Measurements from ENCODE around the gene SLC44A4. TPM values are rescaled to one million over a fixed set of nuclear protein-coding genes. Genes with fewer than 3 reads are reported as not detected.

The SLC44A4 gene
- total RNA-seq, 1 donor from 2014 or later, result 0.94 TPM

DNA sequence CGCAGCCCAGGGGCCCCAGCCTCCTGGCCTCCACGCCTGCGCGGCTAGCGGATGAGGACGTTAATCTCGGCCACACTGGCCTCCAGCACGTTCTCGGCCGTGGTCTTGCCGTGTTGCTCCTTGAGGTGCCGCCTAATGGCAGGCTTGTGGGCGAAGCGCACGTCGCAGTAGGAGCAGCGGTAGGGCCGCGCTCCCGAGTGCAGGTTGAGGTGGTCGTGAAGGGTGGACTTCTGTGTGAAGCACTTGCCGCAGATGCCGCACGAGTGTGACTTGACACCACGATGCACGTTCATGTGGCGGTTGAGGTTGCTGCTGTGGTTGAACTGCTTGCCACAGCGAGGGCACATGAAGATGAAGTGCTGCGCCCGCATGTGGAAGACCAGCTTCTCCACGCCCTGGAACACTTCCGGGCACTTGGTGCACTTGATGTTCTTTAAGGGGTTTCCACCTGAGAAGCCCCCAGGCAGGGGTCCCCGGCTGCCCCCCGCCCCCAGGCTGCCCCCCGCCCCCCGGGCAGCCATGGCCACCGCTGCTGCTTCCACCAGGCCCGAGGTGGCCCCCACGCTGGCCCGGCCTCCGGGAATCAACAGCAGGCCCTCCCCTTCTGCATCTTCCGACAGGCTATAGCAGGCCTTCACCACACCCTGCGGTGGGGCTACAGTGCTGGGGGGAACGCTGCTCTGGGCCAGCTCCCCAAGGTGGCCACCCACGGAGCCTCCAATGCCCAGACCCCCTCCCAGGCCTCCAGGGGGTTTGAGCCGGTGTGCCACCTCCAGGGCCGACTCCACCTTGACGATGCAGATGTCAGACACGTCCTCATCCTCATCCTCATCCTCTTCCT is 21.3 kb upstream of the SLC44A4 start:
- peak overlapping the region; percentile 68 for H3K4me3 Mint-ChIP-seq
- H3K4me1 Mint-ChIP-seq, result peaks cover 38% of the 10 kb centered on the region
- H3K27ac Mint-ChIP-seq, result no peak overlapping the region
- no peaks in the 10 kb centered on the region for H3K9me3 Mint-ChIP-seq
- TF ChIP-seq, protein P1, sequence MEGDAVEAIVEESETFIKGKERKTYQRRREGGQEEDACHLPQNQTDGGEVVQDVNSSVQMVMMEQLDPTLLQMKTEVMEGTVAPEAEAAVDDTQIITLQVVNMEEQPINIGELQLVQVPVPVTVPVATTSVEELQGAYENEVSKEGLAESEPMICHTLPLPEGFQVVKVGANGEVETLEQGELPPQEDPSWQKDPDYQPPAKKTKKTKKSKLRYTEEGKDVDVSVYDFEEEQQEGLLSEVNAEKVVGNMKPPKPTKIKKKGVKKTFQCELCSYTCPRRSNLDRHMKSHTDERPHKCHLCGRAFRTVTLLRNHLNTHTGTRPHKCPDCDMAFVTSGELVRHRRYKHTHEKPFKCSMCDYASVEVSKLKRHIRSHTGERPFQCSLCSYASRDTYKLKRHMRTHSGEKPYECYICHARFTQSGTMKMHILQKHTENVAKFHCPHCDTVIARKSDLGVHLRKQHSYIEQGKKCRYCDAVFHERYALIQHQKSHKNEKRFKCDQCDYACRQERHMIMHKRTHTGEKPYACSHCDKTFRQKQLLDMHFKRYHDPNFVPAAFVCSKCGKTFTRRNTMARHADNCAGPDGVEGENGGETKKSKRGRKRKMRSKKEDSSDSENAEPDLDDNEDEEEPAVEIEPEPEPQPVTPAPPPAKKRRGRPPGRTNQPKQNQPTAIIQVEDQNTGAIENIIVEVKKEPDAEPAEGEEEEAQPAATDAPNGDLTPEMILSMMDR (IDR thresholded peaks at IDR 0.05; ENCODE audit: unreplicated experiment), result no peak
- H3K27me3 Mint-ChIP-seq (ENCODE audit: low read depth), result no peaks in the 10 kb centered on the region
- no peak for DNase-seq (ENCODE audit: low spot score in 2 of 2, unreplicated experiment in 2 of 2)
- H3K36me3 Mint-ChIP-seq, result no peaks in the 10 kb centered on the region

DNA sequence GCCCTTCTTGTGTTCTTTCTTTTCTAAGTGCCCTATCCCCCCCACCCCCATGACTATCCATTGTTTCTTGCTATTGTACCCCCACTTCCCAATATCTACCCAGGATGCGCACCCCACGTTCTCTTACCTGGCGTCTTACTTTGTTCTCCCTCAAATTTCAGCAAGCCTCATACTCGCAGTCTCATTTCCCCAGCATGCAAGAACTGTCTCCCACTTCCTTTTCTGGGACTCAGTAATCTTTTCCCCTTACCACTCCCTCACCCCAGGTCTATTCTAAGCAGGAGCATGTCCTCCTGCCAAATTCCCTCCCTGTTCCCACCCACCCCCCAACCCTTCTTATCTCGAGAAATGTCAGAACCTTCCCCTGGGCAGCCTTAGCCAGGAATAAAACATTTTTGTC is 20.4 kb upstream of the SLC44A4 start:
- no peaks in the 10 kb centered on the region for H3K36me3 Mint-ChIP-seq
- no peaks in the 10 kb centered on the region for H3K9me3 Mint-ChIP-seq
- TF ChIP-seq, protein P1 (IDR thresholded peaks at IDR 0.05; ENCODE audit: unreplicated experiment), result no peak
- H3K27ac Mint-ChIP-seq, result peak overlapping the region; percentile 87
- peaks cover 38% of the 10 kb centered on the region for H3K4me1 Mint-ChIP-seq
- no peak for DNase-seq (ENCODE audit: low spot score in 2 of 2, unreplicated experiment in 2 of 2)
- H3K27me3 Mint-ChIP-seq (ENCODE audit: low read depth), result no peaks in the 10 kb centered on the region
- H3K4me3 Mint-ChIP-seq, result peak overlapping the region; percentile 52

DNA sequence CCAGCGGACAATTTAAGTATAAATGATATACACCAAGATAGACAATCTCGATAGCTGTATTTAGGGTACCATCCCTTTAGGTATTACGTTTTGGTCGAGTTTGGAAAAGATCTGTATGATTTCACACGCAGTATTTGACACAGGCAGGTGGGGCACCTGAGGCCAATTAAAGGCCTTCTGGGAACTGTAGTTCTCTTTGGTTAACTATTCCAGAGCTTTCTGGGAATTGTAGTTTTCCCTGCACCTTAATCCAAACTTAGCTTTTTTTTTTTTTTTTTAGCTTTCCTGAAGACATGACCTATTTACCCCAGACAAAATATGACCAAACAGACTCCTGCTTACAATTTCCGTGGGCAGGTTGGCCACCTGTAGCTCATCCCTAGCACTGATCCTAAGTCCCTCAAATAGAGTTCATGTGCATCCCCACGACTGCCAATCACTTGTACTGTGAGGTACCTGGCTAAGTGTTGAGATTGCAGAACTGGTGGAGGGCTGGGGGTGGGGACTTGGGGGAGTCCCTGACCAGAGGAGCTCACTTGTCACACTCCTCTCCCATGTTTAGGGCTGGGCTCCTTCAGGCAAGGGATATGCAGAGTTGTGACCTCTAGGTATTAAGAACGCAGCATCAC is 19.7 kb upstream of the SLC44A4 start:
- Mint-ChIP-seq H3K36me3 (peaks cover 2% of the 10 kb centered on the region), H3K27ac (peak overlapping the region; percentile 97), H3K4me1 (peaks cover 37% of the 10 kb centered on the region)

DNA sequence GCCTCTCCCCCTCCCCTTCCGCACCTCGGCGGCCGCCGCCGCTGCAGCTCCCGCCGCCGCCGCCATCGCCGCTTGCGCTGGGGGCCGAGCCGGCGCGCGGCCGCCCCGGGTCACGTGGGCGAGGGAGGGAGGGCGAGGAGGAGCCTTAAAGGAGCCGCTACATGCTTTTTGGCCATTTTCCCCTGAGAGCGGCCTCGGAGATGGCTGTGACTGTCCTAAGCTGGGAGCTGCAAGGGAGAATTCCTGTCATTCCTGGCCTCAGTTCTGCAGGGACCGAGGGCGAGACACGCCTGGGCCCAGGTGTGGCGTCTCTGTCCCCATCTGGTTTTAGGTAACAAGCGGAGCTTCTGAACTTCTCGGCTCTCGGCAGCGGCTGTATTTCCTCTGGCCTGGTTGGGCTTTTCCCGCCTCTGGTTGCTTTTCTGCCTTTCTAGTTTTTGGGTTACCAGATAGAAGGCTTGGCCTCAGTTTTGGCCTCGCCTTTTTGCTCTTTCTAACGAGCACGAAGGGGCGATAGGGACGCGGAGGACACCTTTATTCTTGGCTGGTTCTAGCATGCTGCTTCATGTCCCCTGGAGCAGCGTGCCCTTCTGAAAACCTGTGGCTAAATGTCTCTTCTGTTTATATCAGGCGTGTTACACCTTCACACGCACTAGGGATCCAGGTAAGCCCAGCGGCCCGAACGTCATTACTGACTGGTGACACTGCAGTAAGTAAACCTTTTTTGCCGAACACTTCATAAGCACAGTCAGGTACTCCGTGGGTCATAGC is 19.0 kb upstream of the SLC44A4 start, which contains the start of gene EHMT2:
TSS of gene EHMT2 (minus strand) at position 87 of the 771 bp plus-strand sequence. CDS start at position 66, 21 bp downstream.
- peaks cover 33% of the 10 kb centered on the region for H3K4me1 Mint-ChIP-seq
- H3K36me3 Mint-ChIP-seq, result peaks cover 5% of the 10 kb centered on the region
- no peaks in the 10 kb centered on the region for H3K27me3 Mint-ChIP-seq (ENCODE audit: low read depth)
- peak within 1 kb of the TSS; percentile 98 for H3K4me3 Mint-ChIP-seq
- TF ChIP-seq, protein P1 (IDR thresholded peaks at IDR 0.05; ENCODE audit: unreplicated experiment), result no peak
- peak within 1 kb of the TSS; percentile 97 for H3K27ac Mint-ChIP-seq
- H3K9me3 Mint-ChIP-seq, result no peaks in the 10 kb centered on the region
- peak; percentile 80 to 88 for DNase-seq (ENCODE audit: low spot score in 2 of 2, unreplicated experiment in 2 of 2)

More for the DNA sequence above, 19.7 kb upstream of the SLC44A4 start:
- no peak for DNase-seq (ENCODE audit: low spot score in 2 of 2, unreplicated experiment in 2 of 2)
- peak overlapping the region; percentile 98 for H3K4me3 Mint-ChIP-seq
- TF ChIP-seq, protein P1 (IDR thresholded peaks at IDR 0.05; ENCODE audit: unreplicated experiment), result no peak
- H3K27me3 Mint-ChIP-seq (ENCODE audit: low read depth), result no peaks in the 10 kb centered on the region
- no peaks in the 10 kb centered on the region for H3K9me3 Mint-ChIP-seq

DNA sequence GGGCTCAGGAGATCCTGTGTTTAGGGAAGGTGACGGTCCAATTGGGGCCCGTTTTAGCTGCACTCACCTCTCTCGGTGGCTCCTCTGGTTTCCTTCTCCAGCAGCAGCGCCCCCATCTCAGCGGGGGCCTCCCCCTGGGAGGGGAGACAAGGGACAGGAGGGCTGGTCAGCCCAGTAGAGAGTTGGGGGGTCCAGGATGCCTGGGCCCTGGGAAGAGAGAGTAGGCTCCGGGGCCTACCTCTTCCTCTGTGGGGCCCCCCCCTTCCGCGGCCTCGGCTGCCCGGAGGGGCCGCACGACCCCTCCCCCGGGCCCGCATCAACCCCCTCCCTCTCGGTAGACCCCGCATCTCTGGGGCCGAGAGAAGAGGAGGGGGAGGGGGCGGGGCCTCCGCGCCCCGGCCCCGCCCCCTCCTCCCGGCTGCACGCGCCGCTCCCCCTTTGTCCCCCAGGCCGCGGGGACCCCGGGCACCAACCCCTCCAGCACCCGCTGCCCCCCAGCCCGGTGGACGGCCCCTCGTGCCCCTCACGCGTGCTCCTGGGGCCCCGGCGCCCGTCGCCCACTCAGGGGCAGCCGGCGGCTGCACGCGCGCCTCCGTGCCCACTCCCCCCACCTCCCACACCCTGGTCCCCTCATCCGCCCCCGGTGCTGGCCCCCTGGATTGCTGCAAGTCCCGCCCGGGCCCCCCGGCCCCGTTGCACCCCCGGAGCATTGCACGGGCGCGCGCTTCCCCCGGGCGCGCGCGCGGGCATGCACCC is 18.2 kb upstream of the SLC44A4 start:
- Mint-ChIP-seq H3K27ac (peak overlapping the region; percentile 90), H3K9me3 (no peaks in the 10 kb centered on the region), H3K4me3 (peak overlapping the region; percentile 78), H3K4me1 (peaks cover 29% of the 10 kb centered on the region), H3K27me3 (ENCODE audit: low read depth) (no peaks in the 10 kb centered on the region), H3K36me3 (peaks cover 12% of the 10 kb centered on the region)
- no peak for DNase-seq (ENCODE audit: low spot score in 2 of 2, unreplicated experiment in 2 of 2)
- TF ChIP-seq, protein P1 (IDR thresholded peaks at IDR 0.05; ENCODE audit: unreplicated experiment), result no peak
